Prostate gland (tissue), 2 donors: Measurements from ENCODE around the gene SCAP.

Experiments used
- POLR2A ChIP-seq: fragments of 450-650 bp; IDR thresholded peaks from one replicate; pipeline ENCODE4 v1.6.1; 2016; ENCODE audit warnings: antibody characterized with exemption, mild to moderate bottlenecking
- POLR2AphosphoS5 ChIP-seq: sonication (generic); formaldehyde crosslinking; IDR thresholded peaks from one replicate; pipeline ENCODE4 v1.6.1; 2017; ENCODE audit warnings: antibody characterized with exemption
- TF ChIP-seq, protein P1 (sequence below), 4 experiments: fragments of 200-600 bp in 2 of 4; fragments of 450-650 bp in 2 of 4; sonication (generic) in 2 of 4; IDR thresholded peaks; 1 replicate in 3 of 4; 2 replicates in 1 of 4; pipeline ENCODE4 v1.5.1; 2016 to 2019; ENCODE audit warnings: antibody characterized with exemption in 4 of 4, mild to moderate bottlenecking in 2 of 4, moderate library complexity in 2 of 4

DNA sequence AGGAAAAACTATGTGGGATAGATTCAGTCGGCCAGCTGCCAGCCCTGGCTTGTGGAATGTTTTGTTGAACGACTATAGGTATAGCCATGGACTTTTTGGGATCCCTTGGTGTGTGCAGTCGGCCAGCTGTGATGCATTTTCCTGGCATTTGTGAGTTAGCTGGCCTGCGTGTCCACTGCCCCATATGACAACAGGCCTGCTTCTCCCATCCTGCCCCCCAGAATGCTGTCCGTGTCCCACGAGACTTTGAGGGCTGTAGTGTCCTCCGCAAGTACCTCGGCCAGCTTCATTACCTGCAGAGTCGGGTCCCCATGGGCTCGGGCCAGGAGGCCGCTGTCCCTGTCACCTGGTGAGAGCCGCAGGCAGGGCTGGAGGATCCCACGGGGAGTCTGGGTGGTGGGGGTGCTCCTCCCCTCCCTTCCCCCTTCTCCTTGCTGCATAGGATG, 71.3 kb downstream of the SCAP start:
- TF ChIP-seq, protein P1, sequence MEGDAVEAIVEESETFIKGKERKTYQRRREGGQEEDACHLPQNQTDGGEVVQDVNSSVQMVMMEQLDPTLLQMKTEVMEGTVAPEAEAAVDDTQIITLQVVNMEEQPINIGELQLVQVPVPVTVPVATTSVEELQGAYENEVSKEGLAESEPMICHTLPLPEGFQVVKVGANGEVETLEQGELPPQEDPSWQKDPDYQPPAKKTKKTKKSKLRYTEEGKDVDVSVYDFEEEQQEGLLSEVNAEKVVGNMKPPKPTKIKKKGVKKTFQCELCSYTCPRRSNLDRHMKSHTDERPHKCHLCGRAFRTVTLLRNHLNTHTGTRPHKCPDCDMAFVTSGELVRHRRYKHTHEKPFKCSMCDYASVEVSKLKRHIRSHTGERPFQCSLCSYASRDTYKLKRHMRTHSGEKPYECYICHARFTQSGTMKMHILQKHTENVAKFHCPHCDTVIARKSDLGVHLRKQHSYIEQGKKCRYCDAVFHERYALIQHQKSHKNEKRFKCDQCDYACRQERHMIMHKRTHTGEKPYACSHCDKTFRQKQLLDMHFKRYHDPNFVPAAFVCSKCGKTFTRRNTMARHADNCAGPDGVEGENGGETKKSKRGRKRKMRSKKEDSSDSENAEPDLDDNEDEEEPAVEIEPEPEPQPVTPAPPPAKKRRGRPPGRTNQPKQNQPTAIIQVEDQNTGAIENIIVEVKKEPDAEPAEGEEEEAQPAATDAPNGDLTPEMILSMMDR (IDR thresholded peaks at IDR 0.05) = no peak
- TF ChIP-seq POLR2A = no peak
- no peak for TF ChIP-seq POLR2AphosphoS5
